ENCODE measurements around the gene TMC1.

DNA sequence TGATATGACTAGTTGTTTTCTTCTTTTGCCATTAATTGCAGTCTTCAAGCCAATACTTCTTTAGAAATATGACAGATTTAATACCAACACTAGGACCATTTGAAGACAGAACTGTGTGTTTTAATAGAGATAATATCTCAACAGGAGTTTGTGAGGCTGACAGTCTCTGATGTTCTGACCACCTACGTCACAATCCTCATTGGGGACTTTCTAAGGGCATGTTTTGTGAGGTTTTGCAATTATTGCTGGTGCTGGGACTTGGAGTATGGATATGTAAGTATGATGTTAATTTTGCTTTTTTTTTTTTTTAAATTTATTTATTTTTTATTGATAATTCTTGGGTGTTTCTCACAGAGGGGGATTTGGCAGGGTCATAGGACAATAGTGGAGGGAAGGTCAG lies 283.8 kb downstream of the TMC1 start:
- TF ChIP-seq ZNF274 (IDR thresholded peaks at IDR 0.05; ENCODE audit: low read depth, low read length) (no peak), YY1 (IDR thresholded peaks at IDR 0.05; ENCODE audit: insufficient read depth, insufficient read length) (no peak), SUZ12 (IDR thresholded peaks at IDR 0.05; ENCODE audit: extremely low read depth, insufficient read depth, insufficient read length) (no peak)
